ENCODE results near the gene ABTB1.

GRCh38 chr3:127707851-127708411 lies 35.2 kb downstream of the ABTB1 start:
- TF ChIP-seq FOXP4 (CRISPR knock-in tag; IDR thresholded peaks at IDR 0.05; ENCODE audit: borderline replicate concordance) (no peak), ZNF121 (CRISPR knock-in tag; conservative IDR thresholded peaks at IDR 0.05) (no peak), ZBTB33 (CRISPR knock-in tag; IDR thresholded peaks at IDR 0.05) (no peak), CXXC5 (CRISPR knock-in tag; IDR thresholded peaks at IDR 0.05) (no peak), TCF7L2 (IDR thresholded peaks at IDR 0.05; ENCODE audit: low read depth, low read length) (no peak), CREB1 (IDR thresholded peaks at IDR 0.05) (no peak), CREB1 (CRISPR knock-in tag; IDR thresholded peaks at IDR 0.05) (no peak), NR2C1 (IDR thresholded peaks at IDR 0.05) (no peak), NR2C1 (tag; IDR thresholded peaks at IDR 0.05) (no peak), CTCF (IDR thresholded peaks at IDR 0.05 in 2 of 3, conservative IDR thresholded peaks at IDR 0.05 in 1 of 3; ENCODE audit: insufficient read depth in 2 of 3, low read depth in 1 of 3, low read length in 3 of 3) (no peak), SNAPC5 (CRISPR knock-in tag; IDR thresholded peaks at IDR 0.05) (no peak), ZFPM2 (CRISPR knock-in tag; IDR thresholded peaks at IDR 0.05) (no peak), ZBTB26 (CRISPR knock-in tag; IDR thresholded peaks at IDR 0.05) (no peak)

Measured in K562 (cell line).